Measurements from ENCODE around the gene PSMC6. TPM values are rescaled to one million over a fixed set of nuclear protein-coding genes. Genes with fewer than 3 reads are reported as not detected.

The PSMC6 gene
- total RNA-seq, 1 donor from 2014 or later, result 70.0 TPM

DNA sequence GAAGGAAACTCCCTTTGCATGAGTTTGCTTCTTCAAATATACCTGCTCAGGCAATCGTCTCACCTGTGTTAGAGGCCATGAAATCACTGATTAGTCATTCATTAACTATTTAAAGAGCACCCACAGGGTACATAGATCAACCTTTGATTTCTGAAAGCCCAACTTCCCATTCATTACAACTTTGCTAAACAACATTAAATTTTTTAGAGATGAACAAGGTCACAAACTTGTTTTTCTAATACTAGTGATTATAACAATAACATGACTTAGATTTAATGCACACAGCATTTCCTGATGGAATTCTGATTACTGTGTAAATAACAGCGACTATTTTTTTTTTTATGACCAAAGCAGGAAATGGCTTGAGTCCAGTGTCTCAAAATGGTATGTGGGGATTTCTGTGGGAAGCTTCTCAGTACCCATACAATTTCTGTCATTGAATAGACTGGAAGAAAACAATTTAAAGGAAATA lies 6.3 kb upstream of the PSMC6 start:
- Mint-ChIP-seq H3K4me3 (ENCODE audit: unreplicated experiment) (no peak overlapping the region), H3K27ac (ENCODE audit: unreplicated experiment) (no peak overlapping the region), H3K36me3 (ENCODE audit: low read depth, unreplicated experiment) (no peaks in the 10 kb centered on the region), H3K27me3 (ENCODE audit: low read depth, unreplicated experiment) (no peaks in the 10 kb centered on the region), H3K9me3 (ENCODE audit: unreplicated experiment) (no peaks in the 10 kb centered on the region), H3K4me1 (ENCODE audit: low read depth, unreplicated experiment) (peaks cover 9% of the 10 kb centered on the region)
- no peaks in the 10 kb centered on the region for H3K27me3 ChIP-seq (ENCODE audit: insufficient read depth, low read length)
- H3K79me2 ChIP-seq (ENCODE audit: insufficient read depth, low read length), result no peaks in the 10 kb centered on the region
- no peaks in the 10 kb centered on the region for H3K4me1 ChIP-seq (ENCODE audit: insufficient read depth, low read length)
- H3K27ac ChIP-seq (ENCODE audit: low read depth, low read length), result no peak overlapping the region
- H3K9me3 ChIP-seq (ENCODE audit: insufficient read depth, low read depth, low read length), result no peaks in the 10 kb centered on the region
- no peak for DNase-seq (ENCODE audit: low read depth)
- TF ChIP-seq, protein P1, sequence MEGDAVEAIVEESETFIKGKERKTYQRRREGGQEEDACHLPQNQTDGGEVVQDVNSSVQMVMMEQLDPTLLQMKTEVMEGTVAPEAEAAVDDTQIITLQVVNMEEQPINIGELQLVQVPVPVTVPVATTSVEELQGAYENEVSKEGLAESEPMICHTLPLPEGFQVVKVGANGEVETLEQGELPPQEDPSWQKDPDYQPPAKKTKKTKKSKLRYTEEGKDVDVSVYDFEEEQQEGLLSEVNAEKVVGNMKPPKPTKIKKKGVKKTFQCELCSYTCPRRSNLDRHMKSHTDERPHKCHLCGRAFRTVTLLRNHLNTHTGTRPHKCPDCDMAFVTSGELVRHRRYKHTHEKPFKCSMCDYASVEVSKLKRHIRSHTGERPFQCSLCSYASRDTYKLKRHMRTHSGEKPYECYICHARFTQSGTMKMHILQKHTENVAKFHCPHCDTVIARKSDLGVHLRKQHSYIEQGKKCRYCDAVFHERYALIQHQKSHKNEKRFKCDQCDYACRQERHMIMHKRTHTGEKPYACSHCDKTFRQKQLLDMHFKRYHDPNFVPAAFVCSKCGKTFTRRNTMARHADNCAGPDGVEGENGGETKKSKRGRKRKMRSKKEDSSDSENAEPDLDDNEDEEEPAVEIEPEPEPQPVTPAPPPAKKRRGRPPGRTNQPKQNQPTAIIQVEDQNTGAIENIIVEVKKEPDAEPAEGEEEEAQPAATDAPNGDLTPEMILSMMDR (IDR thresholded peaks at IDR 0.05; ENCODE audit: insufficient read depth, low read depth, low read length), result no peak
- TF ChIP-seq EZH2 (IDR thresholded peaks at IDR 0.05; ENCODE audit: insufficient read depth, low read length), result no peak
- H3K4me3 ChIP-seq (ENCODE audit: insufficient read depth, low read depth, low read length), result no peak overlapping the region
- FAIRE-seq, result no peak
- no peak overlapping the region for H3K4me2 ChIP-seq (ENCODE audit: low read length)
- H3K36me3 ChIP-seq (ENCODE audit: insufficient read depth, low read length), result no peaks in the 10 kb centered on the region
- no peaks in the 10 kb centered on the region for H4K20me1 ChIP-seq (ENCODE audit: insufficient read depth, low read length)
- no peak overlapping the region for H2AFZ ChIP-seq (ENCODE audit: low read depth, low read length)
- no peak overlapping the region for H3K9ac ChIP-seq (ENCODE audit: low read length)

DNA sequence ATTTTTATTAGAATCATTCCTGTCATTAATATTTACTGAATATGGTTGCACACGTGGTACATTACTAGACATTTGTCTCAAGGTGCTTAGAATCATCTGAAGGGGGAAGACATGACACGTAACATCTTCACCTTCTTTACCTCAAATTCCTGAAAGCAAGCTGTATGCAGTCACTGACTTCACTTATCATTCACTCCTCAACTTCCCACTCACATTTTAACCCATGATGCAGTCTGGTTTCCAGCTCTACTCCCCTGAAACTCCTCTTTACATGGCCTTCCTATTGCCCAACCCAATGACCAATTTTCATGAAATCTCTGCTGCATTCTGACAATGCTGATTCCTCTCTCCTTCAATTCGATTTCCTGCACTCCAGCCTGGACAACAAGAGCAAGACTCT lies 5.8 kb upstream of the PSMC6 start:
- Histone ChIP-seq H2AFZ (ENCODE audit: low read depth, low read length) (peak overlapping the region; percentile 43), H3K4me2 (ENCODE audit: low read length) (no peak overlapping the region), H3K27ac (ENCODE audit: low read depth, low read length) (no peak overlapping the region), H3K9me3 (ENCODE audit: insufficient read depth, low read depth, low read length) (no peaks in the 10 kb centered on the region), H3K27me3 (ENCODE audit: insufficient read depth, low read length) (no peaks in the 10 kb centered on the region), H3K36me3 (ENCODE audit: insufficient read depth, low read length) (no peaks in the 10 kb centered on the region), H4K20me1 (ENCODE audit: insufficient read depth, low read length) (no peaks in the 10 kb centered on the region), H3K9ac (ENCODE audit: low read length) (no peak overlapping the region), H3K4me3 (ENCODE audit: insufficient read depth, low read depth, low read length) (no peak overlapping the region), H3K4me1 (ENCODE audit: insufficient read depth, low read length) (peaks cover under 1% of the 10 kb centered on the region), H3K79me2 (ENCODE audit: insufficient read depth, low read length) (no peaks in the 10 kb centered on the region)
- Mint-ChIP-seq H3K4me3 (ENCODE audit: unreplicated experiment) (no peak overlapping the region), H3K4me1 (ENCODE audit: low read depth, unreplicated experiment) (peaks cover 10% of the 10 kb centered on the region), H3K27ac (ENCODE audit: unreplicated experiment) (no peak overlapping the region), H3K9me3 (ENCODE audit: unreplicated experiment) (no peaks in the 10 kb centered on the region), H3K36me3 (ENCODE audit: low read depth, unreplicated experiment) (no peaks in the 10 kb centered on the region), H3K27me3 (ENCODE audit: low read depth, unreplicated experiment) (no peaks in the 10 kb centered on the region)
- no peak for FAIRE-seq
- TF ChIP-seq, protein P1 (IDR thresholded peaks at IDR 0.05; ENCODE audit: insufficient read depth, low read depth, low read length), result no peak
- TF ChIP-seq EZH2 (IDR thresholded peaks at IDR 0.05; ENCODE audit: insufficient read depth, low read length), result no peak
- no peak for DNase-seq (ENCODE audit: low read depth)

DNA sequence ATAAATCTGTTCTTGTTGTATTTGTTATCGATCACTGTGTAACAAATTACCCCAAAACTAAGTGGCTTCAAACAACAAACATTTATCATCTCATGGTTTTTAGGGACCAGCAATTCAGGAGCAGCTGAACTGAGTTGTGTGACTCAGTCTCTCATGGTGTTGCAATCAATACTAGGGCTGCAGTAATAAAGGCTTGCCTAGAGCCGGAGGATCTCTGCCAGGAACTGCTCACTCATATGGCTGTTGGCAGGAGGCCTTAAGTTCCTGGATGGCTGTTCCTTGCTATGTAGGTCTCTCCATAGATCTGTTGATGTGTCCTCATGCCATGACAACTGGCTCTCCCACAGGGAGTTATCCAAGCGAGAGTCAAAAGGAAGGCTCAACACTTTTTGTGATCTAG lies 3.8 kb upstream of the PSMC6 start:
- H3K9me3 Mint-ChIP-seq (ENCODE audit: unreplicated experiment), result no peaks in the 10 kb centered on the region
- H3K4me3 ChIP-seq (ENCODE audit: insufficient read depth, low read depth, low read length), result no peak overlapping the region
- FAIRE-seq (no peak), DNase-seq (ENCODE audit: low read depth) (peak; percentile 92)
- H4K20me1 ChIP-seq (ENCODE audit: insufficient read depth, low read length), result peaks cover 9% of the 10 kb centered on the region
- no peak overlapping the region for H2AFZ ChIP-seq (ENCODE audit: low read depth, low read length)
- H3K4me3 Mint-ChIP-seq (ENCODE audit: unreplicated experiment), result no peak overlapping the region
- no peaks in the 10 kb centered on the region for H3K27me3 ChIP-seq (ENCODE audit: insufficient read depth, low read length)
- H3K9me3 ChIP-seq (ENCODE audit: insufficient read depth, low read depth, low read length), result no peaks in the 10 kb centered on the region
- peaks cover 12% of the 10 kb centered on the region for H3K79me2 ChIP-seq (ENCODE audit: insufficient read depth, low read length)
- H3K4me1 ChIP-seq (ENCODE audit: insufficient read depth, low read length), result peaks cover 10% of the 10 kb centered on the region
- H3K9ac ChIP-seq (ENCODE audit: low read length), result no peak overlapping the region
- peaks cover 13% of the 10 kb centered on the region for H3K4me1 Mint-ChIP-seq (ENCODE audit: low read depth, unreplicated experiment)
- TF ChIP-seq, protein P1 (IDR thresholded peaks at IDR 0.05; ENCODE audit: insufficient read depth, low read depth, low read length), result no peak
- TF ChIP-seq EZH2 (IDR thresholded peaks at IDR 0.05; ENCODE audit: insufficient read depth, low read length), result no peak
- peaks cover 2% of the 10 kb centered on the region for H3K36me3 Mint-ChIP-seq (ENCODE audit: low read depth, unreplicated experiment)
- H3K27ac Mint-ChIP-seq (ENCODE audit: unreplicated experiment), result peak overlapping the region; percentile 24
- H3K36me3 ChIP-seq (ENCODE audit: insufficient read depth, low read length), result no peaks in the 10 kb centered on the region
- H3K27ac ChIP-seq (ENCODE audit: low read depth, low read length), result no peak overlapping the region
- no peaks in the 10 kb centered on the region for H3K27me3 Mint-ChIP-seq (ENCODE audit: low read depth, unreplicated experiment)
- H3K4me2 ChIP-seq (ENCODE audit: low read length), result no peak overlapping the region

Data from astrocyte (in vitro differentiated cells and primary cell).